GM19438 (cell line): ENCODE results near the gene GZMM.

Source experiments
- ATAC-seq: cut with Tn5 transposase; IDR thresholded peaks from one replicate; pipeline ENCODE4 v1.9.1; 2021; ENCODE audit warnings: low read depth; ENCODE audit not compliant: unreplicated experiment

Gene GZMM

GRCh38 chr19:533364-534058, 10.3 kb upstream of the GZMM start:
- ATAC-seq, result no peak

- ATAC-seq, result no peak
Observed at GRCh38 chr19:534088-534487, 9.8 kb upstream of the GZMM start.

- ATAC-seq, result no peak
Observed at GRCh38 chr19:535017-535835, 8.6 kb upstream of the GZMM start.

- ATAC-seq, result no peak
Observed at GRCh38 chr19:536031-536880, 7.6 kb upstream of the GZMM start.

- no peak for ATAC-seq
Observed at GRCh38 chr19:536881-537404, 6.9 kb upstream of the GZMM start.

GRCh38 chr19:538641-539428, 5.0 kb upstream of the GZMM start:
- no peak for ATAC-seq

GRCh38 chr19:539429-540030, 4.3 kb upstream of the GZMM start:
- no peak for ATAC-seq

- ATAC-seq, result no peak
Observed at GRCh38 chr19:540867-541637, 2.8 kb upstream of the GZMM start.

GRCh38 chr19:541699-542098, 2.2 kb upstream of the GZMM start:
- ATAC-seq, result no peak

- ATAC-seq, result no peak
Observed at GRCh38 chr19:542173-542866, 1.5 kb upstream of the GZMM start.

GRCh38 chr19:547117-547516, 3.3 kb downstream of the GZMM start:
- no peak for ATAC-seq

GRCh38 chr19:547836-548720, 4.2 kb downstream of the GZMM start:
- no peak for ATAC-seq

- no peak for ATAC-seq
Observed at GRCh38 chr19:548886-549830, 5.3 kb downstream of the GZMM start.

GRCh38 chr19:554817-555216, 11.0 kb downstream of the GZMM start:
- no peak for ATAC-seq

GRCh38 chr19:555474-555808, 11.6 kb downstream of the GZMM start:
- ATAC-seq, result no peak

GRCh38 chr19:556611-557382, 12.9 kb downstream of the GZMM start:
- no peak for ATAC-seq
